Ovary (tissue), 9 donors: ENCODE data around the gene LDLRAD4. TPM values are rescaled to one million over a fixed set of nuclear protein-coding genes. Genes with fewer than 3 reads are reported as not detected.

Experiments
- DNase-seq, 5 donors: peaks; one replicate each; pipeline ENCODE4 v3.0.0-alpha.2; 2019 to 2020
- H3K27ac ChIP-seq, 2 donors: fragments of 200-600 bp; one replicate each; pipeline versions ENCODE4 v1.5.1 to v1.8.0; 2019 to 2022
- H3K27me3 ChIP-seq: fragments of 200-600 bp; one replicate; pipeline ENCODE4 v1.8.0; 2022
- H3K36me3 ChIP-seq: fragments of 200-600 bp; sonication (generic); one replicate; pipeline ENCODE4 v1.5.1; 2019
- H3K4me1 ChIP-seq: one replicate; pipeline ENCODE4 v1.8.1; 2013; ENCODE audit warnings: mild to moderate bottlenecking, moderate library complexity; ENCODE audit not compliant: insufficient read depth
- H3K4me3 ChIP-seq: fragments of 200-600 bp; sonication (generic); one replicate; pipeline ENCODE4 v1.5.1; 2017
- H3K9me3 ChIP-seq, 2 donors: fragments of 200-600 bp in 1 of 2; sonication (generic) in 1 of 2; one replicate each; pipeline versions ENCODE4 v1.5.1 to v1.8.1; 2013 to 2019; ENCODE audit warnings: mild to moderate bottlenecking in 1 of 2, moderate library complexity in 1 of 2
- EP300 ChIP-seq: sonication (generic); formaldehyde crosslinking; IDR thresholded peaks from one replicate; pipeline ENCODE4 v1.6.1; 2017; ENCODE audit warnings: antibody characterized with exemption
- POLR2A ChIP-seq: fragments of 450-650 bp; IDR thresholded peaks from one replicate; pipeline ENCODE4 v1.6.1; 2017; ENCODE audit warnings: antibody characterized with exemption, mild to moderate bottlenecking, moderate library complexity
- WGBS, 3 donors: extraction: QIAGEN DNeasy Blood & Tissue Kit in 1 of 3; methylation state at CpG; one replicate each; pipeline versions ENCODE4 v1.1.5 to v1.1.7; 2013 to 2017; 5-methylcytosine and 5-hydroxymethylcytosine counted together
- intact Hi-C, 4 donors: fragments of 100-400 bp; cut with DNase I; formaldehyde crosslinking; loops; one replicate each; pipeline versions ENCODE4 v1.11.0 to v1.15.1; 2022 to 2023
- polyA plus RNA-seq, 2 donors: library from polyadenylated mRNA; stranded (reverse); fragments of 200-250 nt in 1 of 2; fragments of 350-450 nt in 1 of 2; fragmentation: Illumina TruSeq in 1 of 2; extraction: RNeasy Lipid Tissue Mini Kit (QIAGEN cat#74804) in 1 of 2; gene quantifications; one replicate each; pipeline ENCODE4 v1.2.3, GENCODE V29; 2013 to 2014
- total RNA-seq, 7 donors: library from RNA; depleted of rRNA in 2 of 7; stranded (reverse); fragments of >200 nt in 2 of 7; fragmentation: NEBNext Ultra II Directional in 3 of 7; extraction: Animal tissue kit (Norgen Biotek cat#: 25700) in 3 of 7; gene quantifications; one replicate each; pipeline versions ENCODE4 v1.1.0 to v1.2.4, GENCODE V29; 2016 to 2023
- TF ChIP-seq, protein P1 (sequence below), 3 donors: fragments of 450-650 bp in 2 of 3; fragments of 200-600 bp in 1 of 3; IDR thresholded peaks; one replicate each; pipeline versions ENCODE4 v1.5.1 to v1.8.0; 2016 to 2022; ENCODE audit warnings: antibody characterized with exemption in 3 of 3, mild to moderate bottlenecking in 1 of 3
- donor health status: DM: no; HTN: no; CAD: no; lungs with moderate emphysema.
- donor health status: DM: no; HTN: no; CAD: no.
- donor health status: Bipolar disorder and iron deficiency.
- donor health status: DM: yes; HTN: yes; CAD: no.
- donor health status: DM: no; HTN: no; CAD: no.
- donor health status: DM: yes; HTN: yes; CAD: no.

LDLRAD4 gene
- total and polyA plus RNA-seq, 9 donors = 2.3 to 31.6 (median 8.3) TPM

DNA sequence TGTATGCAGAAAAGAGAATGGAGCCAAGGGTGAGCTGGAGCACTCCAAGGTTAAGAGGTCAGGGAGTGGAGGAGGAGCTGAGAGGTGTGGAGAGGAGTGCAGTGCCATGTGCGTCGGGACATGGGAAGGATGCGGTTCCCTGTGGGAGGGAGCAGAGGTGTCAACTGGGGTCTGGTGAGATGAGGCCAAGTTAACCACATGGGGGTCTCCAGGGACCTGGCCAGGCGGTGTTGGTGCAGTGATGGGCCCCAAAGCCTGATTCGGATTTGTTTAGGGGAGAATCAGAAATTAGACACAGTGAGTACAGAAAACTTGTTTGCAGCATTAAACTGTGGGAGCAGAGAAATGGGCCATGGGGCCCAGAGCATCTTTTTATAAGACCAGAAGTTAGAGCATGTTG, 210.5 kb downstream of the LDLRAD4 start:
- H3K36me3 ChIP-seq = no peaks in the 10 kb centered on the region
- no peaks in the 10 kb centered on the region for H3K9me3 ChIP-seq
- no peak overlapping the region for H3K27ac ChIP-seq
- no peaks in the 10 kb centered on the region for H3K4me1 ChIP-seq
- H3K4me3 ChIP-seq = no peak overlapping the region
- 70 to 79% (median 73%) methylated on average over 5 of the region's 5 CpGs for WGBS, 3 donors
- H3K27me3 ChIP-seq = no peaks in the 10 kb centered on the region
- DNase-seq = no peak
- intact Hi-C loops = no loop called here
- TF ChIP-seq, protein P1, sequence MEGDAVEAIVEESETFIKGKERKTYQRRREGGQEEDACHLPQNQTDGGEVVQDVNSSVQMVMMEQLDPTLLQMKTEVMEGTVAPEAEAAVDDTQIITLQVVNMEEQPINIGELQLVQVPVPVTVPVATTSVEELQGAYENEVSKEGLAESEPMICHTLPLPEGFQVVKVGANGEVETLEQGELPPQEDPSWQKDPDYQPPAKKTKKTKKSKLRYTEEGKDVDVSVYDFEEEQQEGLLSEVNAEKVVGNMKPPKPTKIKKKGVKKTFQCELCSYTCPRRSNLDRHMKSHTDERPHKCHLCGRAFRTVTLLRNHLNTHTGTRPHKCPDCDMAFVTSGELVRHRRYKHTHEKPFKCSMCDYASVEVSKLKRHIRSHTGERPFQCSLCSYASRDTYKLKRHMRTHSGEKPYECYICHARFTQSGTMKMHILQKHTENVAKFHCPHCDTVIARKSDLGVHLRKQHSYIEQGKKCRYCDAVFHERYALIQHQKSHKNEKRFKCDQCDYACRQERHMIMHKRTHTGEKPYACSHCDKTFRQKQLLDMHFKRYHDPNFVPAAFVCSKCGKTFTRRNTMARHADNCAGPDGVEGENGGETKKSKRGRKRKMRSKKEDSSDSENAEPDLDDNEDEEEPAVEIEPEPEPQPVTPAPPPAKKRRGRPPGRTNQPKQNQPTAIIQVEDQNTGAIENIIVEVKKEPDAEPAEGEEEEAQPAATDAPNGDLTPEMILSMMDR (IDR thresholded peaks at IDR 0.05) = no peak
- TF ChIP-seq POLR2A = no peak
- no peak for TF ChIP-seq EP300

DNA sequence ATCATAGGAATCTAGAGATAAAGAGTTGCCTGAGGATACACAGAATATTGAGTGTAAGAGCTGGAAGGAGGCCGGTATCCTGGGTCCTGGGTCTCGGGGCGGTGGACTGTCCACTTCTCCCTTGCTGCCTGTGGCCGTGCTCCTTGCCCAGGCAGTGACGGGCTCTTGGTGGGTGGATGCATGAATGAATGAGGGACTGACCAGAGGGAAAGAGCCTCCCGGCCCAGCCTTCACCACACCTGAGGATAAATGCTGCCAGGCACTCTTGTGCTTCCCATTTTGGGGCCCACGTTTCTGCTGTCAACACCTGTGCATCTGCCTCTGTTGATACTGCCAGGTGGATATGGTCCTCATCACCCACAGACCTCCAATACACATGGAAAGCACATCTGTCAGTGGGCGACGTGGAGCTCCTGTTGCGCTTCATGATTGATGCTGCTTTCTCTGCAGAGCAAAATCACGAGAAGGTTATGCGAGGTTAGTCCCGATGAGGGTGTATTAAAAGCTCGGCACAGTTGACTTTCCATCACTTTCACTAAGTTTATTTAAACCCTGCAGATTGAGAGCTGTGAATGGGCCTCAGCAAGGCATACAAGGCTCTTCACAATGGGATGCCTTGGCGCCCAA, 211.4 kb downstream of the LDLRAD4 start:
- H3K4me3 ChIP-seq = no peak overlapping the region
- TF ChIP-seq POLR2A (no peak), EP300 (no peak)
- TF ChIP-seq, protein P1 (IDR thresholded peaks at IDR 0.05) = no peak
- no peak overlapping the region for H3K27ac ChIP-seq
- no peak for DNase-seq
- H3K9me3 ChIP-seq = no peaks in the 10 kb centered on the region
- H3K36me3 ChIP-seq = no peaks in the 10 kb centered on the region
- WGBS, 3 donors = 87 to 94% (median 91%) methylated on average over 15 of the region's 15 CpGs
- H3K27me3 ChIP-seq = no peaks in the 10 kb centered on the region
- no peaks in the 10 kb centered on the region for H3K4me1 ChIP-seq
- intact Hi-C loops = loop anchor here in 1 of 4 donors (5.0 kb wide), 1 partner anchor 52 kb away; no protein-coding TSS in a partner anchor

DNA sequence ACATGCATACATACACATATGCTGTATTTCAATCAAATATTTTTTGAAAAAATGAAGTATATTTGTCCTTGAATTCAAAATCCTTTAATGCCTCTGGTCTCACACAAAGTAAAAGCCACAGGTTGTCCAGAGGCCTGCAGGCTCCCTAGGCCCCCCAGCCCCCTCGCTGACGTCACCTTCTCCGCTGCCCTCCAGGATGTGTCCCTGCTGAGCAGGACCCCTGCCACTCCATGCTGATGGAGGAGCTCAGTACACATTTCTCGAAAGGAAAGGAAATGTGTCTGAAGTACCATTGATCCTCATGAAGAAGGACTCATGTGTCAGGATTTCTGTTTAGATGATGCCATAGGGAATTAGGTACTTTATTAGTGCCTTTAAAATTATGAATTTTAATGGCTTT, 212.1 kb downstream of the LDLRAD4 start:
- Histone ChIP-seq H3K4me1 (no peaks in the 10 kb centered on the region), H3K9me3 (no peaks in the 10 kb centered on the region), H3K36me3 (no peaks in the 10 kb centered on the region), H3K4me3 (no peak overlapping the region), H3K27ac (no peak overlapping the region), H3K27me3 (no peaks in the 10 kb centered on the region)
- TF ChIP-seq, protein P1 (IDR thresholded peaks at IDR 0.05) = no peak
- TF ChIP-seq POLR2A (no peak), EP300 (no peak)
- intact Hi-C loops = loop anchor here in 1 of 4 donors (5.0 kb wide), 1 partner anchor 52 kb away; no protein-coding TSS in a partner anchor
- DNase-seq = no peak
- WGBS, 3 donors = 94 to 97% (median 96%) methylated on average over 4 of the region's 4 CpGs

DNA sequence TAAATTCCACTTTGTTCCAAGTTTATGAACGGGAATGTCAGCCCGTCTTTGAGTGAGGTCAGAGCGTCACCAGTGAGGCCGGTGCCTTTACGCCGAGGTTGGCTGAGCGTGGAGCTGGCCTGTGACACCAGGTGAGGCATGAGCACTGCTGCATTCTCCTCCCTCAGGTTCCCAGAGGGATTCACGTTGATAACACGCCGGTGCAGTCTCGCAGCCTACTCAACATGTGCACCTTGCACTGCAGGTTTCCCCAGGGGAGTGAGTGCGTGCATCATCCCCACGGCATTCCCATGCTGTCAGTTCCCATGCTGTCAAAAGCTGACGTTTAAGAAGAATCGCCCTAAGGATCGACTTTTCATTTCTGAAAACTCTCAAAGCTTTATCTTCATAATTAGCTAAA, 213.3 kb downstream of the LDLRAD4 start:
- Histone ChIP-seq H3K27me3 (no peaks in the 10 kb centered on the region), H3K9me3 (no peaks in the 10 kb centered on the region), H3K27ac (no peak overlapping the region), H3K36me3 (no peaks in the 10 kb centered on the region), H3K4me3 (no peak overlapping the region), H3K4me1 (no peaks in the 10 kb centered on the region)
- no peak for DNase-seq
- 83 to 90% (median 84%) methylated on average over 16 of the region's 16 CpGs for WGBS, 3 donors
- intact Hi-C loops = loop anchor here in 1 of 4 donors (5.0 kb wide), 1 partner anchor 50 kb away; no protein-coding TSS in a partner anchor
- TF ChIP-seq, protein P1 (IDR thresholded peaks at IDR 0.05) = no peak
- no peak for TF ChIP-seq POLR2A
- no peak for TF ChIP-seq EP300
